Uterus (tissue), 2 donors: ENCODE data around the gene TMPRSS3.

Experiments
- CTCF ChIP-seq, 4 experiments: fragments of 200-600 bp in 2 of 4; fragments of 450-650 bp in 2 of 4; sonication (generic) in 2 of 4; IDR thresholded peaks; one replicate each; pipeline ENCODE4 v1.5.1; 2016 to 2019; ENCODE audit warnings: antibody characterized with exemption in 4 of 4, mild to moderate bottlenecking in 2 of 4, moderate library complexity in 1 of 4
- POLR2A ChIP-seq, 2 donors: fragments of 450-650 bp; IDR thresholded peaks; one replicate each; pipeline ENCODE4 v1.6.1; 2016; ENCODE audit warnings: antibody characterized with exemption in 2 of 2, mild to moderate bottlenecking in 1 of 2, moderate library complexity in 1 of 2

- no peak for TF ChIP-seq CTCF (IDR thresholded peaks at IDR 0.05)
- no peak for TF ChIP-seq POLR2A (IDR thresholded peaks at IDR 0.05)
Measured at GRCh38 chr21:42426424-42426823, 30.6 kb upstream of the TMPRSS3 start.
